MCF 10A (cell line): ENCODE data around the gene NAXE. TPM values are rescaled to one million over a fixed set of nuclear protein-coding genes. Genes with fewer than 3 reads are reported as not detected.

Experiments used
- Bru-seq: library from RNA; stranded (reverse); fragments of 400-500 nt; gene quantifications from one replicate; lab custom pipeline; 2021; lab: Mats Ljungman, UMichigan
- BruChase-seq, 2 experiments: library from RNA; stranded (reverse); fragments of 400-500 nt; gene quantifications; one replicate each; lab custom pipeline; 2021; lab: Mats Ljungman, UMichigan
- BruUV-seq: library from RNA; stranded (reverse); fragments of 400-500 nt; replicated peaks from 2 replicates; lab custom pipeline; 2021; lab: Mats Ljungman, UMichigan
- CTCF ChIA-PET: fragments of 300-600 bp; sonication (Branson Sonifier 250); formaldehyde crosslinking; extraction: SDS; loops from one replicate; lab custom pipeline; 2021; ENCODE audit warnings: antibody characterized with exemption, inconsistent platforms; lab: Yijun Ruan, JAX
- POLR2A ChIA-PET: fragments of 300-600, 350-650 bp; sonication (Branson Sonifier 250); formaldehyde crosslinking; extraction: SDS; loops from one replicate; lab custom pipeline; 2020; ENCODE audit warnings: antibody characterized with exemption, inconsistent platforms; lab: Yijun Ruan, JAX
- DNase-seq: peaks from one replicate; pipeline ENCODE4 v3.0.0-alpha.2; 2018; ENCODE audit not compliant: unreplicated experiment
- H3K27ac Mint-ChIP-seq: one replicate; pipeline ENCODE4 v1.8.0; 2022; ENCODE audit warnings: mild to moderate bottlenecking, low read depth, mixed read lengths; ENCODE audit not compliant: unreplicated experiment
- H3K27me3 Mint-ChIP-seq: one replicate; pipeline ENCODE4 v1.8.0; 2022; ENCODE audit warnings: mixed read lengths; ENCODE audit not compliant: insufficient read depth, unreplicated experiment
- H3K36me3 Mint-ChIP-seq: one replicate; pipeline ENCODE4 v1.8.0; 2022; ENCODE audit warnings: mild to moderate bottlenecking, moderate library complexity, mixed read lengths; ENCODE audit not compliant: insufficient read depth, unreplicated experiment
- H3K4me1 Mint-ChIP-seq: one replicate; pipeline ENCODE4 v1.8.0; 2022; ENCODE audit warnings: mixed read lengths; ENCODE audit not compliant: insufficient read depth, unreplicated experiment
- H3K4me3 Mint-ChIP-seq: one replicate; pipeline ENCODE4 v1.8.0; 2022; ENCODE audit warnings: mild to moderate bottlenecking, moderate library complexity, mixed read lengths; ENCODE audit not compliant: unreplicated experiment
- H3K9me3 Mint-ChIP-seq: one replicate; pipeline ENCODE4 v1.8.0; 2022; ENCODE audit warnings: mixed read lengths; ENCODE audit not compliant: unreplicated experiment
- intact Hi-C: fragments of 100-400 bp; cut with micrococcal nuclease; formaldehyde crosslinking; loops from 2 replicates; pipeline ENCODE4 v1.14.1; 2022
- long read RNA-seq: library from polyadenylated mRNA; stranded (forward); transcript quantifications from one replicate; pipeline ENCODE4 v2.0.0, GENCODE V29; 2022
- total RNA-seq: library from RNA; stranded (reverse); gene quantifications from 2 replicates; pipeline ENCODE4 v1.2.3, GENCODE V29; 2022
- TF ChIP-seq, protein P1 (sequence below): fragments of 200-600 bp; IDR thresholded peaks from one replicate; pipeline ENCODE4 v1.8.0; 2022; ENCODE audit warnings: antibody characterized with exemption, mild to moderate bottlenecking; ENCODE audit not compliant: unreplicated experiment

The NAXE gene
- 141 and 155 TPM in 2 replicates for total RNA-seq
- percentile 78 among the genes with signal in this experiment for Bru-seq, nascent RNA
- BruChase-seq, experiment 1, labeled RNA remaining after a 6-hour chase = percentile 85 among the genes with signal in this experiment
- percentile 74 among the genes with signal in this experiment for BruChase-seq, experiment 2, labeled RNA remaining after a 2-hour chase
- long read RNA-seq, transcript NAXE-203 (6 exons, 1,125 nt) = major isoform, 176 of 221 reads
- long read RNA-seq, partial matches to known transcripts = 14 of 221 reads
- long read RNA-seq, other reads (novel, unspliced or antisense) = 25 of 221 reads

DNA sequence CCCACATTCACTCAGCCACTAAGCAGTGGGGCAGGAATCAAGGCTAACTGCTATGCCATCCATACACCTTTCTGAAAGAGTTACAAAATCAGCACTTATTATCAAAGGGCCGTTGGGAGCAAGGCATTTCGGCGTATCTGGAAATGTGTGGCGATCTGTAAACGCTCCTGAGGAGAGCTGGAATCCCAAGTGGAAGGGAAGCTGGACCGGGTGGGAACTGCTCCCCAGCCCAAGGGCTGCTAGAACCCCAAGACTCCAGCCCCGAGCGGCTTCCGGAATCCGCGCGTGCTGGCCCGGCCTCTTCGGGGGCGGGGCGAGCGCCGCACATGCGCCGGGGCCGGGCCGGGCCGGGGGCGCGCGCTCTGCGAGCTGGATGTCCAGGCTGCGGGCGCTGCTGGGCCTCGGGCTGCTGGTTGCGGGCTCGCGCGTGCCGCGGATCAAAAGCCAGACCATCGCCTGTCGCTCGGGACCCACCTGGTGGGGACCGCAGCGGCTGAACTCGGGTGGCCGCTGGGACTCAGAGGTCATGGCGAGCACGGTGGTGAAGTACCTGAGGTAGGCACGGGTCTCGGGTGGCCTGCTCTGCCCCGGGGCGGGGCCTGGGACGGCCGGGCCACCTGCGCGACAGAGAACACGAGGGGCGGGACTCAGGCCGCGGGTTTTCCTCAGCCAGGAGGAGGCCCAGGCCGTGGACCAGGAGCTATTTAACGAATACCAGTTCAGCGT lies at the start of gene NAXE:
Gene NAXE (plus strand): TSS at position 345 of the 726 bp plus-strand sequence. CDS start 29 bp downstream, at position 374.
- intact Hi-C loops = no loop called here
- POLR2A ChIA-PET = interaction anchor here (0.6 to 6.1 kb wide), 31 partner anchors 10 to 309 kb away, joined by 3 to 134 read pairs (median 5); partner anchors contain the start of genes GPATCH4, ISG20L2, MEF2D and METTL25B
- Mint-ChIP-seq H3K4me3 (peak within 1 kb of the TSS; percentile 77), H3K9me3 (no peaks in the 10 kb centered on the region), H3K27me3 (no peaks in the 10 kb centered on the region), H3K4me1 (peaks cover 13% of the 10 kb centered on the region), H3K36me3 (peaks cover 33% of the 10 kb centered on the region), H3K27ac (peak within 1 kb of the TSS; percentile 65)
- CTCF ChIA-PET = interaction anchor here (0.6 to 2.6 kb wide), 24 partner anchors 8 to 286 kb away, joined by 3 to 20 read pairs (median 5); partner anchors contain the start of gene IQGAP3
- TF ChIP-seq, protein P1, sequence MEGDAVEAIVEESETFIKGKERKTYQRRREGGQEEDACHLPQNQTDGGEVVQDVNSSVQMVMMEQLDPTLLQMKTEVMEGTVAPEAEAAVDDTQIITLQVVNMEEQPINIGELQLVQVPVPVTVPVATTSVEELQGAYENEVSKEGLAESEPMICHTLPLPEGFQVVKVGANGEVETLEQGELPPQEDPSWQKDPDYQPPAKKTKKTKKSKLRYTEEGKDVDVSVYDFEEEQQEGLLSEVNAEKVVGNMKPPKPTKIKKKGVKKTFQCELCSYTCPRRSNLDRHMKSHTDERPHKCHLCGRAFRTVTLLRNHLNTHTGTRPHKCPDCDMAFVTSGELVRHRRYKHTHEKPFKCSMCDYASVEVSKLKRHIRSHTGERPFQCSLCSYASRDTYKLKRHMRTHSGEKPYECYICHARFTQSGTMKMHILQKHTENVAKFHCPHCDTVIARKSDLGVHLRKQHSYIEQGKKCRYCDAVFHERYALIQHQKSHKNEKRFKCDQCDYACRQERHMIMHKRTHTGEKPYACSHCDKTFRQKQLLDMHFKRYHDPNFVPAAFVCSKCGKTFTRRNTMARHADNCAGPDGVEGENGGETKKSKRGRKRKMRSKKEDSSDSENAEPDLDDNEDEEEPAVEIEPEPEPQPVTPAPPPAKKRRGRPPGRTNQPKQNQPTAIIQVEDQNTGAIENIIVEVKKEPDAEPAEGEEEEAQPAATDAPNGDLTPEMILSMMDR = no peak
- peak; percentile 77 for DNase-seq
- BruUV-seq = TSS peak; percentile 51

DNA sequence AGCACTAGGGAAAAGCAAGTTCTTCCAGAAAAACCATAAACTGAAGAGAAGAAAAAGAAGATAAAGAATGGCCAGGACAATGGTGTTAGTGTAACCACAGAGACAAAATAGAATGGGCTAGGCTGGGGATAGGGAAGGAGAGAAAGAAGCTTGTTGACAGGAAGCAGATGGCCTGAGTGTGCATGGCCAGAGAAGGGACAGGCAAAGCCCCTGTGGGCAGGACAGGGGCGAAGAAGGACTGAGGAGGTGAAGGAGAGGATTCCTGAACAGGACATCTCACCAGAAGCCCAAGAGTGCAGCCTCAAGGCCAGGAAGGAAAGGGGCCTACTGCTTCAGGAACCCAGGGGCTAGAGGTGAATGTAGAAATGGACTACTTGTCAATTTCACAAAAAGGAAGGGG lies 48.5 kb upstream of the NAXE start:
- BruUV-seq = no TSS peak
- no peak for DNase-seq
- peaks cover 22% of the 10 kb centered on the region for H3K36me3 Mint-ChIP-seq
- ChIA-PET CTCF (interaction anchor here (0.6 to 1.0 kb wide), 3 partner anchors 11 to 97 kb away, joined by 3 to 4 read pairs (median 3); no protein-coding TSS in a partner anchor), POLR2A (no interaction called here)
- TF ChIP-seq, protein P1 = no peak
- no peak overlapping the region for H3K4me3 Mint-ChIP-seq
- H3K4me1 Mint-ChIP-seq = no peaks in the 10 kb centered on the region
- no peaks in the 10 kb centered on the region for H3K27me3 Mint-ChIP-seq
- intact Hi-C loops = no loop called here
- no peak overlapping the region for H3K27ac Mint-ChIP-seq
- H3K9me3 Mint-ChIP-seq = no peaks in the 10 kb centered on the region

DNA sequence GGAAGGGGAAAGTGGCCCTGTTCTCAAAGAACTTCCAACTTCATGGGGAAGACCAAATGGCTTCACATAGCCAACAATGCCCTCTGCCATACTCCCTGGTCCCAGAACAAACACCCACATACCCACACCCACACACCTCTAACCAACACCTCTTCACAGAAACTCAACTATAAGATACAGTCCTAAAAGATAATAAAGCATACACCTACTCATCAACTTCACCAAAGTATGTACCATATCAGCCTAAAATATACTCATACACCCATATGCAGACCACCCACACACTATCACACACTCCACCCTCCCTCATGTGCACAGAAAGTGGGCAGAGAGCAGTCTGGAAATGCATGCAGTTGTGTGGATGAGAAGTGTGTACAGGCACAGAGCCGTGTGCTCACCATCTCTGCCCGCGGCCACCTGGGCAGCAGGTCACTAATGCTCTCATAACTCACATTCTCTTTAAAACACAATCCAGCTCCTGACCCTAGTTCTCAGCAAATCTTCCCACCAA lies 46.9 kb upstream of the NAXE start:
- intact Hi-C loops = no loop called here
- POLR2A ChIA-PET = interaction anchor here (0.6 to 0.9 kb wide), 2 partner anchors 24 to 27 kb away, joined by 3 read pairs; no protein-coding TSS in a partner anchor
- no TSS peak for BruUV-seq
- no peaks in the 10 kb centered on the region for H3K4me1 Mint-ChIP-seq
- CTCF ChIA-PET = no interaction called here
- peaks cover 25% of the 10 kb centered on the region for H3K36me3 Mint-ChIP-seq
- DNase-seq = no peak
- TF ChIP-seq, protein P1 = no peak
- H3K27ac Mint-ChIP-seq = no peak overlapping the region
- no peaks in the 10 kb centered on the region for H3K9me3 Mint-ChIP-seq
- no peak overlapping the region for H3K4me3 Mint-ChIP-seq
- no peaks in the 10 kb centered on the region for H3K27me3 Mint-ChIP-seq
